HepG2 (cell line): Measurements from ENCODE around the gene ENDOG. TPM values are rescaled to one million over a fixed set of nuclear protein-coding genes. Genes with fewer than 3 reads are reported as not detected.
"Not testable (repeated sequence)": the region's sequence is repeated elsewhere in the genome, so short reads cannot be mapped to it uniquely, and the experiment has no call there.

Experiments used
- ATAC-seq: fragments of 200-7000 bp; cut with Tn5 transposase; 3 replicates; pipeline ENCODE4 v1.9.1; 2020; ENCODE audit warnings: mild to moderate bottlenecking, moderate library complexity
- BruUV-seq: library from RNA; stranded (reverse); fragments of 400-500 nt; replicated peaks from 2 replicates; lab custom pipeline; 2021; lab: Mats Ljungman, UMichigan
- CTCF ChIA-PET: fragments of 300-600 bp; formaldehyde crosslinking; extraction: SDS; loops from one replicate; lab custom pipeline; 2021; ENCODE audit warnings: low total read pairs, inconsistent platforms, low intra/inter-chr PET ratio; lab: Yijun Ruan, JAX
- POLR2A ChIA-PET: fragments of 350-600 bp; sonication (Branson Sonifier 250); formaldehyde crosslinking; loops from one replicate; lab custom pipeline; 2020; ENCODE audit warnings: antibody characterized with exemption, inconsistent platforms; lab: Yijun Ruan, JAX
- DNase-seq: peaks from one replicate; pipeline ENCODE4 v3.0.0-alpha.2; 2015; ENCODE audit warnings: low spot score
- FAIRE-seq: peaks from 3 replicates; lab custom pipeline; 2011; peaks lifted over from hg19 to GRCh38; lab: Jason Lieb, UNC
- H2AFZ ChIP-seq: one replicate; pipeline ENCODE4 v1.6.1; 2011; ENCODE audit warnings: low read length, inconsistent platforms
- H3K27ac ChIP-seq: fragments of 300-600 bp; 3 replicates; pipeline ENCODE4 v1.8.0; 2011; ENCODE audit warnings: mixed run types, mild to moderate bottlenecking, mixed read lengths, low read length, inconsistent platforms; ENCODE audit not compliant: insufficient read depth; ENCODE audit errors: extremely low read length
- H3K27me3 ChIP-seq, 2 experiments: fragments of 200-600 bp in 1 of 2; 2 replicates in 1 of 2; 3 replicates in 1 of 2; pipeline versions ENCODE4 v1.6.0 to v1.8.0; 2011; ENCODE audit warnings: low read length in 2 of 2, mild to moderate bottlenecking in 2 of 2, moderate library complexity in 2 of 2, inconsistent platforms in 1 of 2; ENCODE audit not compliant: insufficient read depth in 2 of 2, control insufficient read depth in 1 of 2
- H3K36me3 ChIP-seq, 2 experiments: fragments of 200-600 bp in 1 of 2; replicated peaks in 1 of 2; 2 replicates in 1 of 2; 3 replicates in 1 of 2; pipeline versions ENCODE4 v1.5.1 to v1.8.0; 2011; ENCODE audit warnings: low read length in 2 of 2, inconsistent platforms in 1 of 2; ENCODE audit not compliant: insufficient read depth in 2 of 2, control insufficient read depth in 1 of 2
- H3K4me1 ChIP-seq: 2 replicates; pipeline ENCODE4 v1.5.1; 2012; ENCODE audit warnings: low read length, inconsistent platforms; ENCODE audit not compliant: insufficient read depth
- H3K4me2 ChIP-seq: 2 replicates; pipeline ENCODE4 v1.6.0; 2011; ENCODE audit warnings: low read depth, low read length, inconsistent platforms
- H3K4me3 ChIP-seq, 3 experiments: fragments of 200-600 bp in 1 of 3; sonication (generic), shearing (Covaris generic) in 1 of 3; replicated peaks in 1 of 3; 2 replicates each; pipeline ENCODE4 v1.5.1; 2011 to 2016; ENCODE audit warnings: low read length in 3 of 3, inconsistent platforms in 2 of 3, low read depth in 2 of 3, mild to moderate bottlenecking in 2 of 3, control low read depth in 1 of 3, mixed read lengths in 1 of 3; ENCODE audit not compliant: insufficient read depth in 1 of 3
- H3K79me2 ChIP-seq: one replicate; pipeline ENCODE4 v1.6.1; 2011; ENCODE audit warnings: low read length, inconsistent platforms; ENCODE audit not compliant: insufficient read depth
- H3K9ac ChIP-seq: 2 replicates; pipeline ENCODE4 v1.6.0; 2011; ENCODE audit warnings: mild to moderate bottlenecking, low read depth, low read length, inconsistent platforms; ENCODE audit not compliant: insufficient read depth
- H3K9me3 ChIP-seq: 2 replicates; pipeline ENCODE4 v1.5.1; 2012; ENCODE audit warnings: mild to moderate bottlenecking, low read length
- H4K20me1 ChIP-seq: 2 replicates; pipeline ENCODE4 v1.6.0; 2011; ENCODE audit warnings: inconsistent platforms, mild to moderate bottlenecking, low read length, moderate library complexity; ENCODE audit not compliant: insufficient read depth
- CTCF ChIP-seq: sonication (generic); formaldehyde crosslinking; IDR thresholded peaks from 2 replicates; pipeline ENCODE4 v1.5.0; 2020; ENCODE audit warnings: mild to moderate bottlenecking, missing genetic modification reagents, moderate library complexity
- RAD21 ChIP-seq: fragments of 450-650 bp; formaldehyde crosslinking; IDR thresholded peaks from 2 replicates; pipeline ENCODE4 v1.5.0; 2020; ENCODE audit warnings: mild to moderate bottlenecking
- STAG1 ChIP-seq: sonication (generic); formaldehyde crosslinking; IDR thresholded peaks from 2 replicates; pipeline ENCODE4 v1.4.0; 2020; ENCODE audit warnings: missing genetic modification reagents
- WGBS: methylation state at CpG from one replicate; pipeline ENCODE4 v1.1.6; 2017; ENCODE audit warnings: low lambda C conversion rate; 5-methylcytosine and 5-hydroxymethylcytosine counted together
- in situ Hi-C: cut with HindIII; loops from 2 replicates; pipeline ENCODE4 v1.10.0; 2017; ENCODE audit warnings: low pct_unique_long_range_greater_than_20kb; ENCODE audit not compliant: extremely low pct_ligation_motif_present
- intact Hi-C: fragments of 100-400 bp; cut with micrococcal nuclease; formaldehyde crosslinking; loops from one replicate; pipeline ENCODE4 v1.10.0; 2022; ENCODE audit not compliant: unreplicated experiment
- polyA plus RNA-seq, 8 experiments: library from polyadenylated mRNA; depleted of rRNA in 3 of 8; stranded (reverse) in 7 of 8; unstranded in 1 of 8; fragments of >200 nt; fragmentation: Illumina TruSeq in 4 of 8; extraction: Trizol in 4 of 8; gene quantifications; 2 replicates each; pipeline versions ENCODE4 v1.2.1 to v1.2.3, GENCODE V29; 2011 to 2016; ENCODE audit warnings: low read depth in 4 of 8, missing spikeins in 1 of 8, mixed read lengths in 1 of 8; ENCODE audit not compliant: insufficient read depth in 1 of 8
- total RNA-seq, 5 experiments: library from RNA; depleted of rRNA; stranded (reverse); fragments of >200 nt; fragmentation: Illumina TruSeq; extraction: Trizol; gene quantifications; 2 replicates each; pipeline ENCODE4 v1.2.3, GENCODE V29; 2016; ENCODE audit warnings: low read depth in 1 of 5

The ENDOG gene
- total and polyA plus RNA-seq, 2 of the 13 experiments (the other 11 are each of a cell fraction or from before 2014, with no cell fraction given), result 26.3 to 28.8 TPM

- TF ChIP-seq CTCF (CRISPR knock-in tag) (peak; percentile 56), STAG1 (CRISPR knock-in tag) (peak; percentile 80), RAD21 (CRISPR knock-in tag) (peak; percentile 64; the same call in 1 of the 2 replicates)
- FAIRE-seq (peak; percentile 56), DNase-seq (peak; percentile 48), ATAC-seq (0 out of 3 replicates have a peak, but pooled peaks have one; percentile 35)
- H4K20me1 ChIP-seq, H3K4me3 ChIP-seq, H3K9ac ChIP-seq, H3K27me3 ChIP-seq, H3K27ac ChIP-seq, H3K36me3 ChIP-seq, H2AFZ ChIP-seq, H3K4me2 ChIP-seq, in situ Hi-C loops, BruUV-seq, H3K9me3 ChIP-seq: not testable (repeated sequence)
- WGBS, result 84% methylated on average over 10 of the region's 10 CpGs
- peaks cover 29% of the 10 kb centered on the region for H3K4me1 ChIP-seq
- POLR2A ChIA-PET, result interaction anchor here (0.8 kb wide), 1 partner anchor 22 kb away, joined by 3 read pairs; the partner anchor contains the start of gene SPOUT1
- intact Hi-C loops, result loop anchor here (1.0 to 10.0 kb wide), 2 partner anchors 76 to 153 kb away; no protein-coding TSS in a partner anchor
- peaks cover 29% of the 10 kb centered on the region for H3K79me2 ChIP-seq
- CTCF ChIA-PET, result interaction anchor here (1.2 to 3.5 kb wide), 5 partner anchors 11 to 154 kb away, joined by 3 to 33 read pairs (median 4); partner anchors contain the start of genes KYAT1 and LRRC8A
Measured at GRCh38 chr9:128851779-128852600, 33.7 kb downstream of the ENDOG start.

DNA sequence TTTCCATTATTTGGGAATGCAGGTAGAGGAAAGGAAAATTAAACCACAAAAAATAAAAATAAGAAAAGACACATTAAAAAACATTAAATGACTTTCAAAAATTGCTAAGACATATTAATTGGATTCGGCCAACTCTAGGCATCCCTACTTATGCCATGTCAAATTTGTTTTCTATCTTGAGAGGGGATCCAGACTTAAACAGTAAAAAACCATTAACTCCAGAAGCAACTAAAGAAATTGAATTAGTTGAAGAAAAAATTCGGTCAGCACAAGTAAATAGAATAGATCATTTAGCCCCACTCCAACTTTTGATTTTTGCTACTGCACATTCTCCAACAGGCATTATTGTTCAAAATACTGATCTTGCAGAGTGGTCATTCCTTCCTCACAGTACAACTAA lies 34.3 kb downstream of the ENDOG start:
- H3K9ac ChIP-seq, H3K4me2 ChIP-seq, FAIRE-seq, DNase-seq, H3K4me3 ChIP-seq, ATAC-seq, H3K36me3 ChIP-seq, in situ Hi-C loops, H3K9me3 ChIP-seq, BruUV-seq, H2AFZ ChIP-seq, H3K27me3 ChIP-seq, H4K20me1 ChIP-seq, H3K27ac ChIP-seq: not testable (repeated sequence)
- ChIA-PET POLR2A (interaction anchor here (0.8 kb wide), 1 partner anchor 23 kb away, joined by 3 read pairs; the partner anchor contains the start of gene SPOUT1), CTCF (interaction anchor here (1.2 to 3.5 kb wide), 5 partner anchors 11 to 154 kb away, joined by 3 to 33 read pairs (median 4); partner anchors contain the start of genes KYAT1 and LRRC8A)
- WGBS, result 86% methylated on average over 2 of the region's 2 CpGs
- H3K4me1 ChIP-seq, result peaks cover 29% of the 10 kb centered on the region
- H3K79me2 ChIP-seq, result peaks cover 25% of the 10 kb centered on the region
- intact Hi-C loops, result loop anchor here (1.0 to 10.0 kb wide), 2 partner anchors 76 to 152 kb away; no protein-coding TSS in a partner anchor

DNA sequence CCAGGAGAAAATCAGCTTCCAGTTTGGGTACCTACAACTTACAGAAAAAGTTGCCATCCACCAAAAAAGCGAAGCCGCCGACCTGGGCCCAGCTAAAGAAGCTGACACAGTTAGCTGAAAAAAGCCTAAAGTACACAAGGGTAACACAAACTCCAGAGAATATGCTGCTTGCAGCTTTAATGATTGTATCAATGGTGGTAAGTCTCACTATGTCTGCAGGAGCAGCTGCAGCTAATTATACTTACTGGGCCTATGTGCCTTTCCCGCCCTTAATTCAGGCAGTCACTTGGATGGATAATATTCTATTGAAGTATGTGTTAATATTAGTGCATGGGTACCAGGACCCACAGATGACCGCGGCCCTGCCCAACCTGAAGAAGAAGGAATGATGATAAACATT lies 36.2 kb downstream of the ENDOG start:
- CTCF ChIA-PET, ATAC-seq, BruUV-seq, H4K20me1 ChIP-seq, H3K9ac ChIP-seq, H3K36me3 ChIP-seq, in situ Hi-C loops, H2AFZ ChIP-seq, H3K9me3 ChIP-seq, H3K4me2 ChIP-seq, H3K27ac ChIP-seq, DNase-seq, H3K27me3 ChIP-seq, H3K4me3 ChIP-seq, POLR2A ChIA-PET, FAIRE-seq: not testable (repeated sequence)
- 94% methylated on average over 6 of the region's 6 CpGs for WGBS
- Histone ChIP-seq H3K4me1 (peaks cover 34% of the 10 kb centered on the region), H3K79me2 (peaks cover 24% of the 10 kb centered on the region)
- intact Hi-C loops, result loop anchor here (10.0 kb wide), 1 partner anchor 150 kb away; no protein-coding TSS in a partner anchor
